B cell (primary cell): ENCODE results near the gene TTLL8. TPM values are rescaled to one million over a fixed set of nuclear protein-coding genes. Genes with fewer than 3 reads are reported as not detected.

Experiments used
- ATAC-seq: fragments of 200-7000 bp; cut with Tn5 transposase; one replicate; pipeline ENCODE4 v1.10.0; 2021; ENCODE audit warnings: low read depth, mild to moderate bottlenecking, moderate number of reproducible peaks, moderate library complexity
- CTCF ChIA-PET: fragments of 350-600 bp; sonication (Branson Sonifier 250); formaldehyde crosslinking; loops from one replicate; lab custom pipeline; 2021; ENCODE audit warnings: antibody characterized with exemption, inconsistent platforms; lab: Charles Lee
- POLR2A ChIA-PET: fragments of 350-600 bp; sonication (Branson Sonifier 250); formaldehyde crosslinking; loops from one replicate; lab custom pipeline; 2021; ENCODE audit warnings: antibody characterized with exemption; lab: Charles Lee
- DNase-seq: peaks from one replicate; pipeline ENCODE4 v3.0.0; 2013
- H2AFZ ChIP-seq: 2 replicates; pipeline ENCODE4 v1.6.1; 2012; ENCODE audit warnings: mild to moderate bottlenecking, low read depth, low read length; ENCODE audit not compliant: insufficient read depth, poor library complexity, severe bottlenecking
- H3K27ac ChIP-seq, 2 donors: 1 replicate in 1 of 2; 2 replicates in 1 of 2; pipeline ENCODE4 v1.5.1; 2012 to 2013; ENCODE audit warnings: low read length in 2 of 2, mild to moderate bottlenecking in 2 of 2, moderate library complexity in 1 of 2
- H3K27me3 ChIP-seq, 4 experiments: fragments of 200-600 bp in 1 of 4; sonication (generic) in 1 of 4; replicated peaks in 1 of 4; 1 replicate in 2 of 4; 2 replicates in 2 of 4; pipeline versions ENCODE4 v1.6.1 to v1.7.0; 2013 to 2016; ENCODE audit warnings: low read length in 3 of 4, mild to moderate bottlenecking in 2 of 4, mixed read lengths in 1 of 4, moderate library complexity in 1 of 4; ENCODE audit not compliant: insufficient read depth in 4 of 4, control insufficient read depth in 3 of 4; ENCODE audit errors: control extremely low read depth in 1 of 4
- H3K36me3 ChIP-seq, 2 experiments: replicated peaks in 1 of 2; 1 replicate in 1 of 2; 2 replicates in 1 of 2; pipeline versions ENCODE4 v1.6.1 to v1.7.1; 2013; ENCODE audit warnings: low read length in 1 of 2; ENCODE audit not compliant: insufficient read depth in 2 of 2, control insufficient read depth in 1 of 2; ENCODE audit errors: control extremely low read depth in 1 of 2, extremely low read depth in 1 of 2
- H3K4me1 ChIP-seq, 2 donors: fragments of 200-600 bp in 1 of 2; sonication (generic) in 1 of 2; 1 replicate in 1 of 2; 2 replicates in 1 of 2; pipeline versions ENCODE4 v1.5.1 to v1.6.1; 2013 to 2017; ENCODE audit warnings: low read length in 2 of 2; ENCODE audit not compliant: control insufficient read depth in 2 of 2, insufficient read depth in 2 of 2
- H3K4me2 ChIP-seq: replicated peaks from 2 replicates; pipeline ENCODE3; 2012; ENCODE audit warnings: mild to moderate bottlenecking, low read depth, low read length; ENCODE audit not compliant: poor library complexity, severe bottlenecking
- H3K4me3 ChIP-seq, 5 experiments: fragments of 200-600 bp in 1 of 5; sonication (generic) in 1 of 5; 1 replicate in 3 of 5; 2 replicates in 2 of 5; pipeline versions ENCODE4 v1.5.1 to v1.7.0; 2011 to 2016; ENCODE audit warnings: low read length in 4 of 5, mild to moderate bottlenecking in 4 of 5, low read depth in 2 of 5, control low read depth in 1 of 5, moderate library complexity in 1 of 5; ENCODE audit not compliant: insufficient read depth in 1 of 5; ENCODE audit errors: control extremely low read depth in 1 of 5, extremely low read depth in 1 of 5
- H3K79me2 ChIP-seq: fragments of 200-600 bp; sonication (generic); one replicate; pipeline ENCODE4 v1.6.0; 2016; ENCODE audit warnings: low read length; ENCODE audit not compliant: control insufficient read depth, insufficient read depth
- H3K9ac ChIP-seq: fragments of 200-600 bp; sonication (generic); 2 replicates; pipeline ENCODE4 v1.6.1; 2017; ENCODE audit warnings: mild to moderate bottlenecking, low read length, moderate library complexity
- H3K9me3 ChIP-seq, 3 donors: one replicate each; pipeline versions ENCODE4 v1.6.1 to v1.7.1; 2013; ENCODE audit warnings: low read length in 2 of 3; ENCODE audit not compliant: control insufficient read depth in 2 of 3, insufficient read depth in 1 of 3; ENCODE audit errors: control extremely low read depth in 1 of 3
- H4K20me1 ChIP-seq: 2 replicates; pipeline ENCODE4 v1.6.0; 2012; ENCODE audit warnings: mild to moderate bottlenecking, low read length; ENCODE audit not compliant: insufficient read depth, control insufficient read depth, poor library complexity, severe bottlenecking
- H3K27ac Mint-ChIP-seq: one replicate; pipeline ENCODE4 v1.8.0; 2021; ENCODE audit warnings: mixed read lengths
- H3K27me3 Mint-ChIP-seq: one replicate; pipeline ENCODE4 v1.8.0; 2021; ENCODE audit warnings: mixed read lengths
- H3K4me1 Mint-ChIP-seq: one replicate; pipeline ENCODE4 v1.8.0; 2021; ENCODE audit warnings: mixed read lengths
- H3K4me3 Mint-ChIP-seq: one replicate; pipeline ENCODE4 v1.8.0; 2021; ENCODE audit warnings: mixed read lengths
- H3K9me3 Mint-ChIP-seq: one replicate; pipeline ENCODE4 v1.8.0; 2022; ENCODE audit warnings: mixed read lengths; ENCODE audit not compliant: insufficient read depth
- CTCF ChIP-seq: fragments of 200-600 bp; IDR thresholded peaks from one replicate; pipeline ENCODE4 v1.8.0; 2022; ENCODE audit warnings: antibody characterized with exemption, mild to moderate bottlenecking
- EZH2 ChIP-seq: IDR thresholded peaks from 2 replicates; pipeline ENCODE4 v1.6.1; 2012; ENCODE audit warnings: borderline replicate concordance, low read depth, mild to moderate bottlenecking, moderate library complexity, low read length; ENCODE audit not compliant: insufficient read depth, poor library complexity, severe bottlenecking
- WGBS: methylation state at CpG from one replicate; pipeline ENCODE4 v1.1.5; 2013; ENCODE audit warnings: missing lambda C conversion rate; ENCODE audit not compliant: insufficient coverage; 5-methylcytosine and 5-hydroxymethylcytosine counted together
- intact Hi-C: fragments of 100-400 bp; cut with micrococcal nuclease; formaldehyde crosslinking; loops from one replicate; pipeline ENCODE4 v1.10.0; 2022
- polyA plus RNA-seq: library from polyadenylated mRNA; depleted of rRNA; stranded (reverse); fragments of >200 nt; gene quantifications from 2 replicates; pipeline ENCODE4 v1.2.3, GENCODE V29; 2012
- total RNA-seq, 2 donors: library from RNA; stranded (reverse); fragments of 120-200 nt in 1 of 2; gene quantifications; 1 replicate in 1 of 2; 2 replicates in 1 of 2; pipeline versions ENCODE4 v1.2.3 to v1.2.4, GENCODE V29; 2013 to 2022

Gene TTLL8
- total and polyA plus RNA-seq, 2 donors (not counting 1 experiment from before 2014, with no cell fraction given) = not detected

DNA sequence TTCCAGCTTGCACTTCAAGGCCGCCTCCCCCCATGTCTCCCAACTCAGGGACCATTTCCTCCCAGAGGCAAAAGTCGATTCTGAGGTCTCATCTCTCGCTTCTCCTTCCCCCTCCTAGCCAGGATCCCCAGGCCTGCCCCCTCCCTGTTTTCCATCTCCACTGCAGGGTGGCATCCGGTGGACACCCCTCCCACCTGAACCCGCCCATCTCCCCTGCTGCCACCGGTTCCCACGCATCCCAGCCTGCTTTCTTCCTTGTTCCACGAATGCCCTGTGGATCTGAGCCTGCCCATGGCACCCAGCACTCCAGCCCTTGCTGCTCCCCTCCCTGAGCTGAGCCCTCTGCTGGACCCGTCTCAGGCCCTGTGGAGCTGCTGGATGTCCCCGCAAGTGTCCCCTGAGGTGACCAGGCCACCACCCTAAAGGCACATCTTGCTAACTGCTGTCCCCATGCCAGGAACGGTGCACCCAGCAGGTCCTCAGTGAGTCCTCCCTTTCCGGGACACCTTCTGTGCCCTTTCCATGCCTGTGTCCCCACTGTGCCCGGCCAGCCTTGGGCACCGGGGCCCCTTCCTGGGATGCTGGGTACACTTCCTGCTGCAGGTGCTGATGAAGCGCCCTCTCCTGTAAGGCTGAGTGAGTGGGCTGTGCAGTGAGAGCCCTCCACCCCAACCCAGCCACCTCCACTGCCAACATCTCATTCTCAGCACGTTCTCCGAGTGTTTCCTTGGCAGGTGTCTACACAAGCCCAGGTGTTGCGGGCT is 46.5 kb downstream of the TTLL8 start:
- Histone ChIP-seq H3K79me2 (no peaks in the 10 kb centered on the region), H3K27me3 (peaks cover 0 to 31% (median 13%) of the 10 kb centered on the region in 4 experiments), H3K4me1 (peaks cover 46 to 51% of the 10 kb centered on the region in 2 donors), H4K20me1 (no peaks in the 10 kb centered on the region), H3K9me3 (peaks cover 0 to 2% (median 0%) of the 10 kb centered on the region in 3 donors), H3K27ac (no peak overlapping the region), H3K4me2 (peak overlapping the region; percentile 93), H3K9ac (peak overlapping the region; percentile 57), H3K36me3 (no peaks in the 10 kb centered on the region), H3K4me3 (peak overlapping the region in 2 of 5 experiments; percentile 20 to 56), H2AFZ (peak overlapping the region; percentile 64)
- Mint-ChIP-seq H3K4me3 (peak overlapping the region; percentile 82), H3K27me3 (no peaks in the 10 kb centered on the region), H3K9me3 (no peaks in the 10 kb centered on the region), H3K27ac (peak overlapping the region; percentile 84), H3K4me1 (peaks cover 37% of the 10 kb centered on the region)
- DNase-seq (peak; percentile 55), ATAC-seq (no peak)
- POLR2A ChIA-PET = no interaction called here
- WGBS = 63% methylated on average over 18 of the region's 18 CpGs
- CTCF ChIA-PET = interaction anchor here (1.2 to 2.3 kb wide), 2 partner anchors 18 to 81 kb away, joined by 4 to 6 read pairs; no protein-coding TSS in a partner anchor
- TF ChIP-seq CTCF (no peak), EZH2 (no peak)
- intact Hi-C loops = no loop called here
